Stomach (tissue), 4 donors: ENCODE data around the gene DNASE1L3.

Experiments
- EP300 ChIP-seq: sonication (generic); formaldehyde crosslinking; IDR thresholded peaks from one replicate; pipeline ENCODE4 v1.6.1; 2017; ENCODE audit warnings: antibody characterized with exemption
- POLR2A ChIP-seq, 4 donors: fragments of 450-650 bp; IDR thresholded peaks; one replicate each; pipeline ENCODE4 v1.6.1; 2016; ENCODE audit warnings: antibody characterized with exemption in 4 of 4, control low read depth in 2 of 4, mild to moderate bottlenecking in 1 of 4, moderate library complexity in 1 of 4
- POLR2AphosphoS5 ChIP-seq, 3 donors: sonication (generic); formaldehyde crosslinking; IDR thresholded peaks; one replicate each; pipeline ENCODE4 v1.6.1; 2016; ENCODE audit warnings: antibody characterized with exemption in 3 of 3
- TF ChIP-seq, protein P1 (sequence below), 7 experiments: fragments of 450-650 bp in 4 of 7; fragments of 200-600 bp in 3 of 7; sonication (generic) in 3 of 7; IDR thresholded peaks; one replicate each; pipeline ENCODE4 v1.5.1; 2016 to 2019; ENCODE audit warnings: antibody characterized with exemption in 7 of 7, control low read depth in 2 of 7, mild to moderate bottlenecking in 1 of 7

DNA sequence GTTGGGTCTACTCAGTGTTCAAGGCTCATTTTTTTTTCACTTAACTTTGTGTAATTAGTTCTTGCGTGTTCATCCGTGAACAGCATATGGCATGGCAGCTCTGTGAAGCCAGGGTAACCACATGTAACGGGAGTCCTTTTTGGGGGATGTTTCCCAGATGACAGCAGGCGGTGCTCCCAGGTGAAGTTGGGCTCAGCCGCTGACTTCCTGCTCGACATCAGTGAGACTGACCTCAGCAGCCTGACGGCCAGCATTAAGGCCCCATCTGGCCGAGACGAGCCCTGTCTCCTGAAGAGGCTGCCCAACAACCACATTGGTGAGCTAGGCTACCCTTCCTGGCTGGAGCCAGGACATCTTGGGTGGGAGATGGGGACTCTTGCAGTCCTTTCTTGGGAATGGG, 62.7 kb downstream of the DNASE1L3 start:
- TF ChIP-seq, protein P1, sequence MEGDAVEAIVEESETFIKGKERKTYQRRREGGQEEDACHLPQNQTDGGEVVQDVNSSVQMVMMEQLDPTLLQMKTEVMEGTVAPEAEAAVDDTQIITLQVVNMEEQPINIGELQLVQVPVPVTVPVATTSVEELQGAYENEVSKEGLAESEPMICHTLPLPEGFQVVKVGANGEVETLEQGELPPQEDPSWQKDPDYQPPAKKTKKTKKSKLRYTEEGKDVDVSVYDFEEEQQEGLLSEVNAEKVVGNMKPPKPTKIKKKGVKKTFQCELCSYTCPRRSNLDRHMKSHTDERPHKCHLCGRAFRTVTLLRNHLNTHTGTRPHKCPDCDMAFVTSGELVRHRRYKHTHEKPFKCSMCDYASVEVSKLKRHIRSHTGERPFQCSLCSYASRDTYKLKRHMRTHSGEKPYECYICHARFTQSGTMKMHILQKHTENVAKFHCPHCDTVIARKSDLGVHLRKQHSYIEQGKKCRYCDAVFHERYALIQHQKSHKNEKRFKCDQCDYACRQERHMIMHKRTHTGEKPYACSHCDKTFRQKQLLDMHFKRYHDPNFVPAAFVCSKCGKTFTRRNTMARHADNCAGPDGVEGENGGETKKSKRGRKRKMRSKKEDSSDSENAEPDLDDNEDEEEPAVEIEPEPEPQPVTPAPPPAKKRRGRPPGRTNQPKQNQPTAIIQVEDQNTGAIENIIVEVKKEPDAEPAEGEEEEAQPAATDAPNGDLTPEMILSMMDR (IDR thresholded peaks at IDR 0.05), result no peak
- TF ChIP-seq POLR2AphosphoS5 (IDR thresholded peaks at IDR 0.05) (no peak), POLR2A (IDR thresholded peaks at IDR 0.05) (no peak), EP300 (no peak)
